Esophagus muscularis mucosa (tissue), 3 donors: ENCODE measurements around the gene AUTS2.

Source experiments
- POLR2A ChIP-seq: fragments of 450-650 bp; IDR thresholded peaks from one replicate; pipeline ENCODE4 v1.6.1; 2017; ENCODE audit warnings: antibody characterized with exemption, moderate library complexity, mild to moderate bottlenecking, low read depth
- POLR2AphosphoS5 ChIP-seq, 2 donors: sonication (generic); formaldehyde crosslinking; IDR thresholded peaks; one replicate each; pipeline ENCODE4 v1.6.1; 2017; ENCODE audit warnings: antibody characterized with exemption in 2 of 2
- TF ChIP-seq, protein P1 (sequence below), 3 experiments: fragments of 200-600 bp in 2 of 3; fragments of 450-650 bp in 1 of 3; sonication (generic) in 2 of 3; IDR thresholded peaks; one replicate each; pipeline ENCODE4 v1.5.1; 2017 to 2019; ENCODE audit warnings: antibody characterized with exemption in 3 of 3, mild to moderate bottlenecking in 2 of 3, moderate library complexity in 1 of 3

DNA sequence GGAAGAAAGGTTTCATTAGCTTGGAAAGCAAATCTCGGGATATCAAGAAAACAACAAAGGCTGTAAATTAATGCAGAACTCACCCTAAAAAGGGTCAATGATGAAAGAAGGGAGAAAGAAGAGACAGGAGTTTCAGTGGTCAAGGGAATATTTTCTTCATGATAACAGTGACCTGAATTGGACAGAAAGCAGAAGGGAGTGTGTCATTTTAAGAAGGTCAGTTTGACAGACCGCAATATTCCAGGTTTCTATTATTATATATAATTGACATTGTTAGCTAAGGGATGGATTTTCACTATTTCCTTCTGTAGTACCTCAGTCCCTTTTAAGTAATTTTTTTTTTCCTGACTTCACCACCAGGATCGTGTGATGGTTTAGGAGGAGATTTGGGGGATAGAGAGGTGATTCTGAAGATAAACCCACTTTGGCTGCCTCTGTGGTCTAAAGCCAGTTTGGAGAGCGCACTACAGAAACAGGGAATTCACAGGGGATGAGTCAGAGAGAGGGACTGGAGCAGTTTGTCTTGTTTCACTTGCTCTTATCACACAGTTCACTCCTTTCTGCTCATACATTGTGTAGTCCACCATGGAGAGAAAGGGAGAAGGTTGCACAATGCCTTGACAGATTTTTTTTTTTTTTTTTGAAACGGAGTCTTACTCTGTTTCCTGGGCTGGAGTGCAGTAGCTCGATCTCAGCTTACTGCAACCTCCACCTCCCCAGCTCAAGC, 417.9 kb downstream of the AUTS2 start:
- TF ChIP-seq, protein P1, sequence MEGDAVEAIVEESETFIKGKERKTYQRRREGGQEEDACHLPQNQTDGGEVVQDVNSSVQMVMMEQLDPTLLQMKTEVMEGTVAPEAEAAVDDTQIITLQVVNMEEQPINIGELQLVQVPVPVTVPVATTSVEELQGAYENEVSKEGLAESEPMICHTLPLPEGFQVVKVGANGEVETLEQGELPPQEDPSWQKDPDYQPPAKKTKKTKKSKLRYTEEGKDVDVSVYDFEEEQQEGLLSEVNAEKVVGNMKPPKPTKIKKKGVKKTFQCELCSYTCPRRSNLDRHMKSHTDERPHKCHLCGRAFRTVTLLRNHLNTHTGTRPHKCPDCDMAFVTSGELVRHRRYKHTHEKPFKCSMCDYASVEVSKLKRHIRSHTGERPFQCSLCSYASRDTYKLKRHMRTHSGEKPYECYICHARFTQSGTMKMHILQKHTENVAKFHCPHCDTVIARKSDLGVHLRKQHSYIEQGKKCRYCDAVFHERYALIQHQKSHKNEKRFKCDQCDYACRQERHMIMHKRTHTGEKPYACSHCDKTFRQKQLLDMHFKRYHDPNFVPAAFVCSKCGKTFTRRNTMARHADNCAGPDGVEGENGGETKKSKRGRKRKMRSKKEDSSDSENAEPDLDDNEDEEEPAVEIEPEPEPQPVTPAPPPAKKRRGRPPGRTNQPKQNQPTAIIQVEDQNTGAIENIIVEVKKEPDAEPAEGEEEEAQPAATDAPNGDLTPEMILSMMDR (IDR thresholded peaks at IDR 0.05) = no peak
- TF ChIP-seq POLR2A (no peak), POLR2AphosphoS5 (IDR thresholded peaks at IDR 0.05) (no peak)
